IPS-18c (cell line): ENCODE data around the gene HBM.
"Not testable (repeated sequence)": the region's sequence is repeated elsewhere in the genome, so short reads cannot be mapped to it uniquely, and the experiment has no call there.

Experiments
- H3K4me3 ChIP-seq: 2 replicates; pipeline ENCODE4 v1.7.0; 2013; ENCODE audit warnings: low read depth, mild to moderate bottlenecking, low read length, moderate library complexity; ENCODE audit not compliant: insufficient read depth
- H3K9me3 ChIP-seq: one replicate; pipeline ENCODE4 v1.6.1; 2013; ENCODE audit warnings: mild to moderate bottlenecking, low read length, moderate library complexity; ENCODE audit not compliant: control insufficient read depth, insufficient read depth

Gene HBM

GRCh38 chr16:142405-142967 is 23.3 kb upstream of the HBM start:
- H3K9me3 ChIP-seq: no peaks in the 10 kb centered on the region

GRCh38 chr16:143047-143446 is 22.7 kb upstream of the HBM start:
- no peaks in the 10 kb centered on the region for H3K9me3 ChIP-seq

More at GRCh38 chr16:142405-142967, 23.3 kb upstream of the HBM start:
- H3K4me3 ChIP-seq: no peak overlapping the region

GRCh38 chr16:143456-143855 is 22.3 kb upstream of the HBM start:
- Histone ChIP-seq H3K9me3 (no peaks in the 10 kb centered on the region), H3K4me3 (no peak overlapping the region)

More at GRCh38 chr16:143047-143446, 22.7 kb upstream of the HBM start:
- H3K4me3 ChIP-seq: no peak overlapping the region

DNA sequence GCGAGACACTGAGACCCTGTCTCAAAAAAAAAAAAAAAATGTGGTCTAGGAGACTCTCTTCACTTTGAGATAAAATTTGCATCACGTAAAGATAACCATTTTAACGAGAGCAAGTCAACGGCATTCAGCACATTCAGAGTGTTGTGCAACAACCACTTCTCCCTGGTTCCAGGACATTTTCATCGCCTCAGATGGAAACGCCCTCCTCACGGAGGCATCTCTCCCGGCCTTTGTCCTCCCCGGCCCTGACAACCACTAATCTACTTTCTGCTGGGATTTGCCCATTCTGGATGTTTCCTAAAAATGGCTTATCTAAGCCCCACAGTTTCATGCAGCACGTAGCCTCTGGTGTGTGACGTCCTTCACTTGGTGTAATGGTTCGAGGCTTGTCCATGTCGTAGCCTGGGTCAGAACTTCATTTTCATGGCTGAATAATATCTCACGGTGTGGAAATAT is 21.0 kb upstream of the HBM start:
- Histone ChIP-seq H3K4me3 (no peak overlapping the region), H3K9me3 (no peaks in the 10 kb centered on the region)

DNA sequence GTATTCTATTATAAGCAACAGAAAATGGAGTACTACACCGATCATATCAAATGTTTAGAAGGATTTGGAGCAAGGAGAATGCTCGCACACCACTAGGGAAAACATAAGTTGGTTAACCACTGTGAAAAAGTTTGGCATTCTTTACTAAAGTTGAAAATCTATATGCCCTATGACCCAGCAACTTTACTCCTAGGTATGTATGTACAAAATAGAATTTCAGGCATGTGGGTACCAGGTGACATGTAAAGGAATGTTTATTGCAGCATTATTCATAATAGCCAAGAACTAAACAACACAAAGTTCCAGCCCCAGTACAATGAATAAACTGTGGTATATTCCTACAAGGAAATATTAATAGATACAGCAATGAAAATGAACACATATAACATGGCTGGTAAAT is 19.1 kb upstream of the HBM start:
- Histone ChIP-seq H3K9me3 (no peaks in the 10 kb centered on the region), H3K4me3 (no peak overlapping the region)

- no peaks in the 10 kb centered on the region for H3K9me3 ChIP-seq
- no peak overlapping the region for H3K4me3 ChIP-seq
Observed at GRCh38 chr16:149024-149660, 16.6 kb upstream of the HBM start.

DNA sequence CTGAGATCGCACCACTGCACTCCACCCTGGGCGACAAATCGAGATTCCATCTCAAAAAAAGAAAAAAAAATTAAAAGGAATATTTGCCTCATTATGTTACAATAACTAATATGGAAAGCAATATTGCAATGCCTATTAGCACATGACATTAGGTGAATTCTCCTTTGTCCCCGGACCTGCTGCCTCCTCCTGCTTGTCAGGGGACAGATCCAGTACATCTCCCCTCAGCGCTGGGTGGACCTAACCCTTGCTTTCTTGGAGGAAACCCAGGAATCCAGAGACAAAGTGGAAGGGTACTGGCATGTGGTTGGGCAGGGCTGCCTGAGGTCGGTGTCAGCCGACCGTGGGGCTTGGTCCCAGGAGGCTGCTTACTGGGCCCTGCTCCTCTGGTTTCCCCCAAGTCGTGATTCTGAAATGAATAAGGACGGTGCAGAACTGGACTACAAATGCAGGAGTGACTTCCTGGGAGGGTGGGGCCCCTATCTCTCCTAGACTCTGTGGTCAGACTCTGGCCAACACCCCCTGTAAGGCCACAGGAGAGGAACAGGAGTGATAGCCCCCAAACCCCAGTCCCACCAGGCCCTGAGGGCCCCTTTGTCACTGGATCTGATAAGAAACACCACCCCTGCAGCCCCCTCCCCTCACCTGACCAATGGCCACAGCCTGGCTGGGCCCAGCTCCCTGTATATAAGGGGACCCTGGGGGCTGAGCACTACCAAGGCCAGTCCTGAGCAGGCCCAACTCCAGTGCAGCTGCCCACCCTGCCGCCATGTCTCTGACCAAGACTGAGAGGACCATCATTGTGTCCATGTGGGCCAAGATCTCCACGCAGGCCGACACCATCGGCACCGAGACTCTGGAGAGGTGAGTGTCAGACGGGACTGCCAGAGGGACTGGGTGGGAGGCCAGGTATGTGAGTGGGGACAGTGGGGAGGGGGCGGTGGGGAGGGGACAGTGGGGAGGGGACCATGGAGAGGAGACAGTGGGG is 13.3 kb upstream of the HBM start, which contains the start of gene HBZ:
TSS of gene HBZ (plus strand) at position 504 of the 988 bp plus-strand sequence. CDS start at position 770, 266 bp downstream.
- Histone ChIP-seq H3K9me3 (no peaks in the 10 kb centered on the region), H3K4me3 (no peak within 1 kb of the TSS)

DNA sequence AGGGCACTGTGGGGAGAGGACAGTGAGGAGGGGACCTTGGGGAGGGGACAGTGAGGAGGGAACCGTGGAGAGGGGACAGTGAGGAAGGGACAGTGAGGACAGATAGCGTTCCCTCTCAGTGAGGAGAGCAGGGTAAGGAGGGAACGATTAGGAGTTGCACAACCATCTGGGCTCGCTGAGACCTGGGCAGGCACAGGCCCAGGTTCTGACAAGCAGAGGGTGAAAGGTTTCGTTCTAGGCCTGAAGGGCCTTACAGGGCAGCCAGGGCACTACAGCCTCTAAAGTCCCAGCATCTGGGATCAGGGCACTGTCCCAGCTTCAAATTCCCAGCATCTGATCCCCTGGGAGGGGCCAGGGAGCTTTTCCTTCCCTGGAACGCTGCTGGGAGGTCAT is 12.7 kb upstream of the HBM start:
- not testable (repeated sequence) for H3K9me3 ChIP-seq, H3K4me3 ChIP-seq

- not testable (repeated sequence) for H3K4me3 ChIP-seq, H3K9me3 ChIP-seq
Observed at GRCh38 chr16:153550-154216, 12.1 kb upstream of the HBM start.

- Histone ChIP-seq H3K9me3 (no peaks in the 10 kb centered on the region), H3K4me3 (peak overlapping the region; percentile 62)
Observed at GRCh38 chr16:154217-155030, 11.4 kb upstream of the HBM start.

GRCh38 chr16:155031-155398 is 10.8 kb upstream of the HBM start:
- Histone ChIP-seq H3K4me3 (peak overlapping the region; percentile 62; the same call in 1 of the 2 replicates), H3K9me3 (no peaks in the 10 kb centered on the region)

DNA sequence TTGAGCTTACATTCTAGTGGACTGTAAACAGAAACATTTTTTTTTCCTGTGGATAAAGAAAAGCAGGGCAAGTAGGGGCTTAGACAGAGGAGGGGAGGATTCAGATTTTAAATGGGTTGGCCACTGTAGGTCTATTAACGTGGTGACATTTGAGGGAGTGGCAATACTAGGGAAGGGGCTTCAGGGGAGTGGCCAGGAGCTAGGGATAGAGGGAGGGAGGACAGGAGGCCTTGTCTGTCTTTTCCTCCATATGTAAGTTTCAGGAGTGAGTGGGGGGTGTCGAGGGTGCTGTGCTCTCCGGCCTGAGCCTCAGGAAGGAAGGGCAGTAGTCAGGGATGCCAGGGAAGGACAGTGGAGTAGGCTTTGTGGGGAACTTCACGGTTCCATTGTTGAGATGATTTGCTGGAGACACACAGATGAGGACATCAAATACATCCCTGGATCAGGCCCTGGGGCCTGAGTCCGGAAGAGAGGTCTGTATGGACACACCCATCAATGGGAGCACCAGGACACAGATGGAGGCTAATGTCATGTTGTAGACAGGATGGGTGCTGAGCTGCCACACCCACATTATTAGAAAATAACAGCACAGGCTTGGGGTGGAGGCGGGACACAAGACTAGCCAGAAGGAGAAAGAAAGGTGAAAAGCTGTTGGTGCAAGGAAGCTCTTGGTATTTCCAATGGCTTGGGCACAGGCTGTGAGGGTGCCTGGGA is 6.5 kb upstream of the HBM start:
- Histone ChIP-seq H3K9me3 (no peaks in the 10 kb centered on the region), H3K4me3 (no peak overlapping the region)

DNA sequence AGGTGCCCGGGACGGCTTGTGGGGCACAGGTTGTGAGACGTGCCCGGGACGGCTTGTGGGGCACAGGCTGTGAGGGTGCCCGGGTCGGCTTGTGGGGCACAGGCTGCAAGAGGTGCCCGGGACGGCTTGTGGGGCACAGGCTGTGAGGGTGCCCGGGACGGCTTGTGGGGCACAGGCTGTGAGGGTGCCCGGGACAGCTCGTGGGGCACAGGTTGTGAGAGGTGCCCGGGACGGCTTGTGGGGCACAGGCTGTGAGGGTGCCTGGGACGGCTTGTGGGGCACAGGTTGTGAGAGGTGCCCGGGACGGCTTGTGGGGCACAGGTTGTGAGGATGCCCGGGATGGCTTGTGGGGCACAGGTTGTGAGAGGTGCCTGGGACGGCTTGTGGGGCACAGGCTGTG is 5.5 kb upstream of the HBM start:
- H3K9me3 ChIP-seq, H3K4me3 ChIP-seq: not testable (repeated sequence)

GRCh38 chr16:160691-161190 is 5.0 kb upstream of the HBM start:
- Histone ChIP-seq H3K4me3 (no peak overlapping the region), H3K9me3 (no peaks in the 10 kb centered on the region)

- Histone ChIP-seq H3K4me3 (no peak overlapping the region), H3K9me3 (no peaks in the 10 kb centered on the region)
Observed at GRCh38 chr16:162271-162991, 3.3 kb upstream of the HBM start.
